ENCODE data around the gene KAZN. TPM values are rescaled to one million over a fixed set of nuclear protein-coding genes. Genes with fewer than 3 reads are reported as not detected.

Gene KAZN
- polyA plus RNA-seq, 1 donor from 2014 or later, result 20.6 TPM

- peak overlapping the region; percentile 45 for H3K27ac ChIP-seq (ENCODE audit: low read length)
- peak overlapping the region; percentile 40 for H3K4me3 ChIP-seq (ENCODE audit: low read length)
- H3K36me3 ChIP-seq (ENCODE audit: insufficient read depth, low read length), result no peaks in the 10 kb centered on the region
- peak overlapping the region; percentile 6 for H3K4me2 ChIP-seq (ENCODE audit: low read length)
- no peaks in the 10 kb centered on the region for H3K27me3 ChIP-seq (ENCODE audit: insufficient read depth, low read depth, low read length)
- no peaks in the 10 kb centered on the region for H4K20me1 ChIP-seq (ENCODE audit: insufficient read depth)
- no peak overlapping the region for H2AFZ ChIP-seq (ENCODE audit: low read depth, low read length)
- H3K9me2 ChIP-seq (ENCODE audit: insufficient read depth, low read length), result no peaks in the 10 kb centered on the region
- H3K9me3 ChIP-seq (ENCODE audit: low read length), result peaks cover 5% of the 10 kb centered on the region
- H3K9ac ChIP-seq (ENCODE audit: low read length), result peak overlapping the region; percentile 22
- TF ChIP-seq EP300 (conservative IDR thresholded peaks at IDR 0.05; ENCODE audit: poor library complexity, severe bottlenecking), result peak; percentile 34
- TF ChIP-seq CTCF (IDR thresholded peaks at IDR 0.05; ENCODE audit: poor library complexity, severe bottlenecking), result no peak
- no peak for TF ChIP-seq EZH2 (IDR thresholded peaks at IDR 0.05; ENCODE audit: borderline replicate concordance, insufficient read depth, low read length, poor library complexity, severe bottlenecking)
- peak; percentile 60 for TF ChIP-seq REST (IDR thresholded peaks at IDR 0.05; ENCODE audit: borderline replicate concordance)
- TF ChIP-seq POLR2AphosphoS5 (IDR thresholded peaks at IDR 0.05), result peak; percentile 51
- peaks cover 21% of the 10 kb centered on the region for H3K79me2 ChIP-seq (replicated peaks; ENCODE audit: insufficient read depth, low read length)
- no peaks in the 10 kb centered on the region for H3F3A ChIP-seq (ENCODE audit: insufficient read depth, low read length, poor library complexity, severe bottlenecking)
These were observed 84.6 kb downstream of the KAZN start for GRCh38 chr1:14682941-14683621.

- H2AFZ ChIP-seq (ENCODE audit: low read depth, low read length), result no peak overlapping the region
- H3K9ac ChIP-seq (ENCODE audit: low read length), result no peak overlapping the region
- no peaks in the 10 kb centered on the region for H3K27me3 ChIP-seq (ENCODE audit: insufficient read depth, low read depth, low read length)
- H3F3A ChIP-seq (ENCODE audit: insufficient read depth, low read length, poor library complexity, severe bottlenecking), result no peaks in the 10 kb centered on the region
- no peaks in the 10 kb centered on the region for H3K9me2 ChIP-seq (ENCODE audit: insufficient read depth, low read length)
- peaks cover 12% of the 10 kb centered on the region for H3K79me2 ChIP-seq (replicated peaks; ENCODE audit: insufficient read depth, low read length)
- peaks cover 5% of the 10 kb centered on the region for H3K9me3 ChIP-seq (ENCODE audit: low read length)
- H3K36me3 ChIP-seq (ENCODE audit: insufficient read depth, low read length), result no peaks in the 10 kb centered on the region
- no peak overlapping the region for H3K4me3 ChIP-seq (ENCODE audit: low read length)
- H3K4me2 ChIP-seq (ENCODE audit: low read length), result no peak overlapping the region
- no peak for TF ChIP-seq TAF1 (IDR thresholded peaks at IDR 0.05; ENCODE audit: low read depth)
- TF ChIP-seq EP300 (conservative IDR thresholded peaks at IDR 0.05; ENCODE audit: poor library complexity, severe bottlenecking), result no peak
- no peak for TF ChIP-seq MXI1 (conservative IDR thresholded peaks at IDR 0.05; ENCODE audit: poor library complexity, severe bottlenecking)
- TF ChIP-seq RAD21 (conservative IDR thresholded peaks at IDR 0.05), result no peak
- TF ChIP-seq EZH2 (IDR thresholded peaks at IDR 0.05; ENCODE audit: borderline replicate concordance, insufficient read depth, low read length, poor library complexity, severe bottlenecking), result no peak
- no peak for TF ChIP-seq SMC3 (conservative IDR thresholded peaks at IDR 0.05; ENCODE audit: poor library complexity)
- no peak for TF ChIP-seq POLR2AphosphoS5 (IDR thresholded peaks at IDR 0.05)
- no peak for TF ChIP-seq REST (IDR thresholded peaks at IDR 0.05; ENCODE audit: borderline replicate concordance)
- TF ChIP-seq CTCF (IDR thresholded peaks at IDR 0.05; ENCODE audit: poor library complexity, severe bottlenecking), result no peak
- no peaks in the 10 kb centered on the region for H4K20me1 ChIP-seq (ENCODE audit: insufficient read depth)
- no peak overlapping the region for H3K27ac ChIP-seq (ENCODE audit: low read length)
These were observed 86.6 kb downstream of the KAZN start for GRCh38 chr1:14685078-14685477.
